Measurements from ENCODE around the gene CCDC85A. TPM values are rescaled to one million over a fixed set of nuclear protein-coding genes. Genes with fewer than 3 reads are reported as not detected.
"Not testable (repeated sequence)": the region's sequence is repeated elsewhere in the genome, so short reads cannot be mapped to it uniquely, and the experiment has no call there.

Gene CCDC85A
- total RNA-seq: not detected in 2 replicates

DNA sequence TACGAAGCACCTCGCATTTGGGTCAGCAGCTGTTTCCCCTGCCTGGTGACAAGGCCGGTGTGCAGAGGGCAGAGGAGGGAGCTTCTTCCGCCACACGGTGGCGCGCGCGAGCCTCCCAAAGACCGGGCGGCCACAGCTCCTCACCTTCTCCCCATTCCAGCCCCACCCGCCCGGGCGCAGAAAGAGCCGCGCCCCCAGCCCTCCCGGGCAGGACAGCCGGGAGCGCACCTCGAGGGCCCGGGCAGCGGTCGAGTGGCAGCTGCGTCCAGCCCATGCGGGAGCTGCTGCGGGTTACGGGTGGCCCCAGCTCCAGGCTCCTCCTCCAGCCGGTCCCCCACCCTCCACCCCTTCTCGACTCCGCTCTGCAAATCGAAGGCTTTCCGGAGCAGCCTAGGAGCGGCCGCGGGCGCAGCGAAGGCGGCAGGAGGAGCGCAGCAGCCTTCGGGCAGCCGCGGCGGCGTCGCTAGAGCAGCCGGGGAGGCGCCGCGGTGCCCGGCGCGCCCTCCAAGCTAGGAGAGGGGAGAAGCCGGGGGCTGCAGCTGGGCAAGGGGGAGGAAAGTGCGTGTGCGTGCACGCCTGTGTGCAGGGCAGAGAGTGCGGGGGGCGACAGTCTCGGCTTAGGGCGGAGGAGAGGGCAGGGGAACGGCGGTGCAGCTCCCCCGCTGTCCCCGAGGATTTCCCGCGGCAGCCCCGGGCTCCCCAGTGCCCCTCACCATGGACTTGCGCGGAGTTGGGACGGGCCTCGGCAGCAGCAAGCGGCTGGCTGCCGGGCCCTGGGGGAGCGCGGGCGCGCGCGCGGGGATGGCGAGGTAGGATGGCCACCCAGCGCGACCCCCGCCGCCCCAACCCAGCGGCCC, at the start of gene CCDC85A:
Gene CCDC85A, plus strand, starts transcription at position 348 of the 857 bp plus-strand sequence. CDS start 635 bp downstream, outside the sequence.
- peak; percentile 58 for DNase-seq
- peak; percentile 86 for ATAC-seq (ENCODE audit: low read depth)
- CTCF ChIA-PET: interaction anchor here (1.0 to 1.7 kb wide), 9 partner anchors 8 to 1335 kb away, joined by 3 to 8 read pairs (median 4); no protein-coding TSS in a partner anchor
- TF ChIP-seq, protein P1, sequence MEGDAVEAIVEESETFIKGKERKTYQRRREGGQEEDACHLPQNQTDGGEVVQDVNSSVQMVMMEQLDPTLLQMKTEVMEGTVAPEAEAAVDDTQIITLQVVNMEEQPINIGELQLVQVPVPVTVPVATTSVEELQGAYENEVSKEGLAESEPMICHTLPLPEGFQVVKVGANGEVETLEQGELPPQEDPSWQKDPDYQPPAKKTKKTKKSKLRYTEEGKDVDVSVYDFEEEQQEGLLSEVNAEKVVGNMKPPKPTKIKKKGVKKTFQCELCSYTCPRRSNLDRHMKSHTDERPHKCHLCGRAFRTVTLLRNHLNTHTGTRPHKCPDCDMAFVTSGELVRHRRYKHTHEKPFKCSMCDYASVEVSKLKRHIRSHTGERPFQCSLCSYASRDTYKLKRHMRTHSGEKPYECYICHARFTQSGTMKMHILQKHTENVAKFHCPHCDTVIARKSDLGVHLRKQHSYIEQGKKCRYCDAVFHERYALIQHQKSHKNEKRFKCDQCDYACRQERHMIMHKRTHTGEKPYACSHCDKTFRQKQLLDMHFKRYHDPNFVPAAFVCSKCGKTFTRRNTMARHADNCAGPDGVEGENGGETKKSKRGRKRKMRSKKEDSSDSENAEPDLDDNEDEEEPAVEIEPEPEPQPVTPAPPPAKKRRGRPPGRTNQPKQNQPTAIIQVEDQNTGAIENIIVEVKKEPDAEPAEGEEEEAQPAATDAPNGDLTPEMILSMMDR (IDR thresholded peaks at IDR 0.05): no peak
- intact Hi-C loops (cut with micrococcal nuclease): loop anchor here (1.0 kb wide), 1 partner anchor 1313 kb away; no protein-coding TSS in a partner anchor
- H3K36me3 Mint-ChIP-seq (ENCODE audit: low read depth): no peaks in the 10 kb centered on the region
- H3K4me3 Mint-ChIP-seq: peak within 1 kb of the TSS; percentile 59
- H3K4me1 Mint-ChIP-seq: peaks cover 13% of the 10 kb centered on the region
- H3K27me3 Mint-ChIP-seq: peaks cover 58% of the 10 kb centered on the region
- H3K9me3 Mint-ChIP-seq: no peaks in the 10 kb centered on the region
- POLR2A ChIA-PET: no interaction called here
- H3K27ac Mint-ChIP-seq: no peak within 1 kb of the TSS

DNA sequence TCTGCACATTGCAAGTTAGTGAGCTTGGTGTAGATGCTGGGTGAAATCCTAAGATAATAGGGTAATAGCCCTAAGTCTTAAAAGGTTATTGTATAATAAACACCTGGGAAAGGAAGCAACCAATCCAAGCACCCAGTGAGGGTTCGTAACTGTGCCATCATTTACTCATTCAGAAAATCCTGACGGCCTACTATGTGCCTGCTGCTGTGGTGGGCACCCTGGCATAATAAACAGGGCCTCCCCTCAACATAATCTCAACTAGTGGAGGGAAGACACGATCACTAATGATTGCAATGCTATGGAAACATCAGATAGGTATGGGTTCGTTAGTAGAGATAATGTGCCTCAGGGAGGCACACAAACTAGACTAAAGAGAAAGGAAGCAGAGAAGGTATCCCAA, 48.9 kb upstream of the CCDC85A start:
- Mint-ChIP-seq H3K4me3 (no peak overlapping the region), H3K36me3 (ENCODE audit: low read depth) (no peaks in the 10 kb centered on the region), H3K9me3 (no peaks in the 10 kb centered on the region), H3K4me1 (no peaks in the 10 kb centered on the region), H3K27me3 (no peaks in the 10 kb centered on the region), H3K27ac (no peak overlapping the region)
- POLR2A ChIA-PET: no interaction called here
- no peak for DNase-seq
- intact Hi-C loops (cut with micrococcal nuclease): no loop called here
- no peak for ATAC-seq (ENCODE audit: low read depth)
- TF ChIP-seq, protein P1 (IDR thresholded peaks at IDR 0.05): no peak
- CTCF ChIA-PET: no interaction called here

DNA sequence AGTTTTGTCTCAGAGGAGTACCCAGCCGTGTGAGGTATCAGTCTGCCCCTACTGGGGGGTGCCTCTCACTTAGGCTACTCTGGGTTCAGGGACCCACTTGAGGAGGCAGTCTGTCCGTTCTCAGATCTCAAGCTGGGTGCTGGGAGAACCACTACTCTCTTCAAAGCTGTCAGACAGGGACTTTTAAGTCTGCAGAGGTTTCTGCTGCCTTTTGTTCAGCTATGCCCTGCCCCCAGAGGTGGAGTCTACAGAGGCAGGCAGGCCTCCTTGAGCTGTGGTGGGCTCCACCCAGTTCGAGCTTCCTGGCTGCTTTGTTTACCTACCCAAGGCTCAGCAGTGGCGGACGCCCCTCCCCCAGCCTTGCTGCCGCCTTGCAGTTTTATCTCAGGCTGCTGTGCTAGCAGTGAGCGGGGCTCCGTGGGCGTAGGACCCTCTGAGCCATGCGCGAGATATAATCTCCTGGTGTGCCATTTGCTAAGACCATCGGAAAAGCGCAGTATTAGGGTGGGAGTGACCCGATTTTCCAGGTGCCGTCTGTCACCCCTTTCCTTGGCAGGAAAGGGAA, 41.2 kb upstream of the CCDC85A start:
- H3K36me3 Mint-ChIP-seq (ENCODE audit: low read depth); H3K9me3 Mint-ChIP-seq; intact Hi-C loops (cut with micrococcal nuclease); H3K4me3 Mint-ChIP-seq; H3K27ac Mint-ChIP-seq; POLR2A ChIA-PET; CTCF ChIA-PET; ATAC-seq (ENCODE audit: low read depth); H3K27me3 Mint-ChIP-seq; DNase-seq; H3K4me1 Mint-ChIP-seq: not testable (repeated sequence)

DNA sequence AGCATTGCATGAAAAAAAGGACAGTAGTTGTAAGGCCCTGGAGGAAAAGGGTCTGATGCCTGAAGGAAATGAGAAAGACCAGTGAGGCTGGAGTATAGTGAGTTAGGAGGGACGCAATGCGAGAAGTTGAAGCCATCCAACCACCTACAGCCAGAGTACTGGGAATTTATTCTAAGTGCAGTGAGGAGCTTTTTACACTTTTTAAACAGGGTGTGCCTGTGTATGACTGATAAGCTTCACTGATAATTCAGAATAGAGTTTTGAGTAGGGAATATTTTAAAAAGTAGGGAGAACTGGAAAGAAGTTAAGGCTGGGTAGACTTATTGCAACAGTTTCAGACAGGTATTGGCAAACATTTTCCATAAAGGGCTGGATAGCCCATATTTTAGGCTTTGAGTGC, 35.9 kb upstream of the CCDC85A start:
- intact Hi-C loops (cut with micrococcal nuclease): no loop called here
- H3K4me3 Mint-ChIP-seq: no peak overlapping the region
- no peaks in the 10 kb centered on the region for H3K9me3 Mint-ChIP-seq
- no peak overlapping the region for H3K27ac Mint-ChIP-seq
- TF ChIP-seq, protein P1 (IDR thresholded peaks at IDR 0.05): no peak
- ATAC-seq (ENCODE audit: low read depth): no peak
- CTCF ChIA-PET: no interaction called here
- no peak for DNase-seq
- POLR2A ChIA-PET: no interaction called here
- no peaks in the 10 kb centered on the region for H3K36me3 Mint-ChIP-seq (ENCODE audit: low read depth)
- H3K27me3 Mint-ChIP-seq: no peaks in the 10 kb centered on the region
- no peaks in the 10 kb centered on the region for H3K4me1 Mint-ChIP-seq

DNA sequence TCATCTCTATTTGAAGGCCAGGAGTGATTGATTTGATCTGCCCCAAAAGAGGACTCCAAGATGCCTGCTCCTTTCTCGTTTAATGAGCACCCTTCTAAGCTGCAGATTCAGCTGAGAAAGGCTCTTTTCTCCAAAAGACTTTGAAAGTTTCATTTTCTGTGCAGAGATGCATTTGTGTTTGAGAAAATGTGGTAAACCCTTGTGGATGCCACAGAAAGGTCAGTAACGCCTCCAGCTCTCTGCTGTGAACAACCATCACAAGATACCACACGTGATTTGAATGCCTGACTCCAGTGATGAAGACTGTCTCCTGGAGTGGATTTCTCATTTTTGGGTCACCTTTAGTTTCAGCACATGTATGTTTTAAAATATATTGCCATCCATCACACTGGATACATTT, 35.0 kb upstream of the CCDC85A start:
- no peak overlapping the region for H3K4me3 Mint-ChIP-seq
- CTCF ChIA-PET: no interaction called here

More for the DNA sequence above, 35.0 kb upstream of the CCDC85A start:
- no peak for DNase-seq
- intact Hi-C loops (cut with micrococcal nuclease): no loop called here
- Mint-ChIP-seq H3K36me3 (ENCODE audit: low read depth) (no peaks in the 10 kb centered on the region), H3K27me3 (no peaks in the 10 kb centered on the region), H3K27ac (no peak overlapping the region), H3K9me3 (no peaks in the 10 kb centered on the region), H3K4me1 (no peaks in the 10 kb centered on the region)
- ATAC-seq (ENCODE audit: low read depth): no peak
- POLR2A ChIA-PET: no interaction called here
- TF ChIP-seq, protein P1 (IDR thresholded peaks at IDR 0.05): no peak

All from activated B cell treated with CpG ODN at 0.5 μM for 24 hours (primary cell).